GM12865 (cell line): ENCODE data around the gene STX16.

ENCODE experiments used
- DNase-seq: peaks from one replicate; pipeline ENCODE4 v3.0.0; 2010; ENCODE audit warnings: low read depth
- H3K4me3 ChIP-seq: 2 replicates; pipeline ENCODE4 v1.5.1; 2011; ENCODE audit warnings: mild to moderate bottlenecking, low read depth, low read length, control low read depth
- TF ChIP-seq, protein P1 (sequence below): IDR thresholded peaks from 2 replicates; pipeline ENCODE4 v1.5.1; 2011; ENCODE audit warnings: low read length, control low read depth, low read depth, inconsistent platforms; ENCODE audit not compliant: insufficient read depth; ENCODE audit errors: missing control alignments

The STX16 gene

DNA sequence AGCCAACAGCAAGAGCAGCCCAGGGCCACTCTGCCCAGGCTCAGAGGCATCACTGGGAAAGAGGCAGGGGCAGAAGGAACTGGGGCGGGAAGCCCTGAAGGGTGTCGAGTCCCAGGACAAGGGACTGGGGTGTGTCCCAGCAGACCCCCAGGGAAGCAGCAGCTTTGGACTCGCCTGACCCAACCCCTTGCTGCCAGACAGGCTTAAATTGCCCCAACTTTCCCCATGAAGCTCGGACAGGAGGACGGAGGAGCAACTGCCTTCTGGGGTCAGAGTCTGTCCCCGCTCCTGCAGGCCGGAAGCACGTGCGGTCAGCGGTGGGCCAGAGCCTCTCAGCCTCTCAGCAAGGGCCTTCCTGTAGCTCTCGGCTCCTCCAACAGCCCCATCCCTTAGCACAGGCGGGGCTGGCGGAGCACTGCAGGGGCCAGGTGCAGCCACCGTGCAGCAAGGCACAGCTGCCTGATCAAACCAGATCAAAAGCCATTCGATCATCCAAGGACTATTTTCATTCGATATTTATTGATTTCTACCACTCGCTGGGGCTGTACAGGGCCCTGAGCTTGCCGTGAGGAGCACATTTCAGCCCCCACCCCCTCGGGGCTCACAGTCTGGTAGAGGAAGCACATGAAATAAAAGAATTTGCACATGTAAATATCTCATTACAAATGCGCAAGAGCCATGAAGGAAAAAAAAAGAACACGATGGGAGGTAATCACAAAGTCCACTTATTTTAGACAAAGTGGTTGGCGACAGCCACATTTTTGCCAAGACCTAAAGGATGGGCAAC is 31.8 kb upstream of the STX16 start:
- no peak for DNase-seq
- no peak overlapping the region for H3K4me3 ChIP-seq

DNA sequence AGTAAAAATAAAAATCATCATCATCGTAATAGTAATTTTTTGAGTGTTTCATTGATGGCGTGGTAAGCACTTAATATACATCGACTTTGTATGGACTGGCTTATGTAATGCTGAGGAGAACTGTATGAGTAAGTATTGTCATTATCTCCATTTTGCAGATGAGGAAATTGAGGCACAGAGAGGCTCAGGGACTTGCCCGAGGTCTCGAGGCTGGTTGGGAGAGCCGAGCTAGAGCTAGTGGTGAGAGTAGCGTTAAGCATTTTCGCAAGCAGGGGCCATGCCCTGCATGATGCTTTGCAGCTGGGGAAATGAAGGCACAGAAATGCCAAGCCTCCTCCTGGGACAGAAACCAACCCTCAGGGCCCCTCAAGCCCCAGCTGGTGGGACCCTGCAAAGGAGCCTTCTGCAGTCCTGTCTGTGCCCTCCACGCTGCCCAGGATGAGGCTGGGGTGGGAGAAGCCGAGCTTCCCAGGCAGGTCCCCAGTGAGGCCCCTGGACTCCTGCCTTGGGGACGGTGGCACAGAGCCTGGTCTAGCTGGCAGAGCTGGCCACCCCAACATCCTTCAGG is 31.1 kb upstream of the STX16 start:
- DNase-seq = peak; percentile 35
- H3K4me3 ChIP-seq = no peak overlapping the region
- TF ChIP-seq, protein P1, sequence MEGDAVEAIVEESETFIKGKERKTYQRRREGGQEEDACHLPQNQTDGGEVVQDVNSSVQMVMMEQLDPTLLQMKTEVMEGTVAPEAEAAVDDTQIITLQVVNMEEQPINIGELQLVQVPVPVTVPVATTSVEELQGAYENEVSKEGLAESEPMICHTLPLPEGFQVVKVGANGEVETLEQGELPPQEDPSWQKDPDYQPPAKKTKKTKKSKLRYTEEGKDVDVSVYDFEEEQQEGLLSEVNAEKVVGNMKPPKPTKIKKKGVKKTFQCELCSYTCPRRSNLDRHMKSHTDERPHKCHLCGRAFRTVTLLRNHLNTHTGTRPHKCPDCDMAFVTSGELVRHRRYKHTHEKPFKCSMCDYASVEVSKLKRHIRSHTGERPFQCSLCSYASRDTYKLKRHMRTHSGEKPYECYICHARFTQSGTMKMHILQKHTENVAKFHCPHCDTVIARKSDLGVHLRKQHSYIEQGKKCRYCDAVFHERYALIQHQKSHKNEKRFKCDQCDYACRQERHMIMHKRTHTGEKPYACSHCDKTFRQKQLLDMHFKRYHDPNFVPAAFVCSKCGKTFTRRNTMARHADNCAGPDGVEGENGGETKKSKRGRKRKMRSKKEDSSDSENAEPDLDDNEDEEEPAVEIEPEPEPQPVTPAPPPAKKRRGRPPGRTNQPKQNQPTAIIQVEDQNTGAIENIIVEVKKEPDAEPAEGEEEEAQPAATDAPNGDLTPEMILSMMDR = no peak

More for the DNA sequence above, 31.8 kb upstream of the STX16 start:
- TF ChIP-seq, protein P1 = no peak

DNA sequence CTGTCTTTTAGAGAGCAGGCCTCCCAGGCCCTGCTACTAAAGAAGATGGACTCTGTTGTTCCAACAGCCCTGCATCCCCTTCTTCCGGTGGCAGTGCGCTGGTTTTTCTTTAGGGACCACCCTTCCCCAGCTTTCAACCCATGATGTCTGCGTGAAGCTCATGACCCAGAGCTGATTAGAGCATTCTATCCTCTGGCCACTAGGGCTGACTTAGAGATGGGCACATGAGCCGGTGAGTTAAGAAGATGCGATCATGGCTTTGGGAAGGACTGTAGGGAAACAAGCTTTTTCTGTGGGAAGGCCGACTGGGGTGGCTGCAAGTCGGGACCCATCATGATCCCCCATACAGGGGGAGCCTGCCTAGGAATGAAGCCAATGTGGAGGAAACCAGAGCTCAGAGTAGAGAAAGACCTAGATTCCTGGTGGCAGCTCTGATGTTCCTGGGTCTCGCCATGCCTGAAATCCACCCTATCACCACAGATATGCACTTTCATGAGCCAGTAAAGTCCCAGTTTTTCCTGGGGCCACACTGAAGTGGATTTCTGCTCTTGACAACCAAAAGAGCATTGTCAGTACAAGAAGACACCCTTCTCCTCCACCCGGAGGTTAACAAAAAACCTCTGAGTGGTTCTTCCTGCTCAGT is 29.1 kb upstream of the STX16 start:
- no peak overlapping the region for H3K4me3 ChIP-seq
- TF ChIP-seq, protein P1 = peak; percentile 14
- DNase-seq = no peak

DNA sequence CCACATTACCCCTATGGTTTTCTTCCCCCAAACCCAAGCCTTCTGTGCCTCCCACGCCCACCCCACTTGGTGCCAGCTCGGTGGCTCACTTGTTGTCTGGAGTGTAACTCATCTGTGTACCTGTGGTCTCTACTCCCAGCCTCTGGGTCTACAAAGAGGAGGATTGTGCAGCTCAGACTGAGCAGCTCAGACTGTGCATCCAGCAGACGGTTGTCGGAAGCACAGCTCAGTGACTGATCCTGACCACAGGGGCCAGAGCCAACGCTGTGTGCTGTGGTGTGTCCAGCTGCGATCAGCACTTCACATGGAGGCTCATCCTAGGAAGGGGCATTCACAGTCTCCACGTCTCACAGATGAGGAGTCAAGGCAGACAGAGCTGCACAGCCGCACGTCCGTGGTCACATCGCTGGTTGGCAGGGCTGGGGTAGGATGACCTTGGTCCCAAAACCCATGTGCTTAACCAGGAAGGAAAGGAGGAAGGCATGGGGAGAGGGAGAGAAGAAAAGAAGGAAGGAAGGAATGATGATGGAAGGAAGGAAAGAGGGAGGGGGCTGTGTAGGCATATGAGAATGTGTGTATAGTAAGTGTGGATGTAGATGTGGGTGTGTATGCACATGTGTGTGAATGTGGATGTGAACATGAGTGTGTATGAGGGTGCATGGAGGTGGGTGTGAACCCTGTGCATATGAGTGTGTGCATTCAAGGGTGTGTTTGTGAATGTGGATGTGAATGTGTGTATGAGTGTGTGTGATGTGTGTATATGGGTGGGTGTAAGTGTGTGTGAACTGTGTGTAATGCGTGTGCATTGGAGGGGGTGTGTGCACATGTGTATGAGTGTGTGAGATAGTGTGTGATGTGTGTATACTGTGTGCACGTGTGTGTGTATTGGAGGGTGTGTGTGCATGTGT is 28.2 kb upstream of the STX16 start:
- TF ChIP-seq, protein P1 = no peak
- no peak for DNase-seq
- no peak overlapping the region for H3K4me3 ChIP-seq

DNA sequence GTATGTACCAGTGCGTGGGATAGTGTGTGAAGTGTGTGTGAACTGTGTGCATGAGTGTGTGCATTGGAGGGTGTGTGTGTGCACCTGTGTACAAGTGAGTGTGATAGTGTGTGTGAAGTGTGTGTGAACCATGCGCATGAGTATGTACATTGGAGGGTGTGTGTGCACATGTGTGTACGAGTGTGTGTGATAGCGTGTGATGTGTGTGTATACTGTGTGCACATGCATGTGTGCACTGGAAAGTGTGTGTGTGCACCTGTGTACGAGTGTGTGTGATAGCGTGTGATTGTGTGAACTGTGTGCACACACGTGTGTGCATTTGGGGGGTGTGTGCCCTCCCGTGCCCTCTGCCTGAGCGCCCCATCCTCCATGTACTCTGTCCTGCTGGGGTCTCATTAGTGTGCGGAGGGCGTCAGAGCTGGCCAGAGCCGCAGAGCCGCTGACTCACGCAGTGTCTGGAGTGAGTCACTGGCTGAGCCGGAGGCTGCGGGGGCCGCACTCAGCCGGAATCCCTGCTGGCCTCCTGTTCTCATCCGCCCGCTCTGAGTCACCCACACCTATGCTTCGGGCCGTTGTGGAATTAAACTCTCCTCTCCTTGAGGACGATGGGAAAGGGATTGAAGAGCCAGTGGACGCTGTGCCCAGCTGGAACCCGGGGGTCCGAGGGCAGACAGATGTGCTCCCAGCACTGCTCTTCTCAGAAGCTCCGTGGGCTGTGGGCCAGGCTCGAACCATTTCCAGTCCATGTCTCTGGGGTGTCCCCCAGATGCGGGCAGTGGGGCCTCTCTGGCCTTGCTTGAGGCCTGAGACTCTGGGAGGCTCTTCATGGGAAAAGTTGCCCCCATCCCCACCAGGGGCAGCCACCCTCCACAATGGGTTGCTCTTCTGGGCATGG is 27.3 kb upstream of the STX16 start:
- H3K4me3 ChIP-seq = no peak overlapping the region
- TF ChIP-seq, protein P1 = no peak
- no peak for DNase-seq

DNA sequence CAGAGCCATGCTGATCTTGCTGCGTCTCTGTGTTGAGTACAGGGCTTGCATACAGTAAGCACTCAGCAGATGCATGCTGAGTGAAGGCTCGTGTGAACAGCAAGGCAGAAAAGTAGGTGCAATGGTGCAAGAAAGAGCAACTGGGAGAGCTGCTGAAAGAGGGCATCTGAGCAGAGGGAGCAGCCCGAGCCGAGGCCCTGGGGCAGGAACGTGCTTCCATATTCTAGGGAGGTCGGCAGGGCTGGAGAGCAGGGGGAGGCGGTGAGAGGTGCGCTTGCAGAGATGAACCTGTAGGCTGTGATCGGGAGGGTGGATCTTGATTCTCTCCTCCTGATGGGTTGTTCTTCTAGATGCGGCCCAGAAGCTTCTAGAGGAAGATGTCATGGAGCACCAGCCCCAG is 26.4 kb upstream of the STX16 start:
- TF ChIP-seq, protein P1 = no peak
- DNase-seq = no peak
- no peak overlapping the region for H3K4me3 ChIP-seq
